ENCODE measurements around the gene WNT8A. TPM values are rescaled to one million over a fixed set of nuclear protein-coding genes. Genes with fewer than 3 reads are reported as not detected.
A peak's percentile ranks its signal among the peaks of the same experiment; 100 is the strongest.
"Not testable (repeated sequence)": the region's sequence is repeated elsewhere in the genome, so short reads cannot be mapped to it uniquely, and the experiment has no call there.

WNT8A gene
- not detected for total RNA-seq

GRCh38 chr5:138083702-138084101 is at the start of gene WNT8A:
TSS of gene WNT8A (plus strand) at chr5:138084033. CDS start at chr5:138084128, 95 bp downstream.
- peaks cover 14% of the 10 kb centered on the region for H3K4me1 Mint-ChIP-seq (ENCODE audit: low read depth)
- intact Hi-C loops (cut with micrococcal nuclease), result no loop called here
- DNase-seq, result no peak
- CTCF ChIA-PET, result interaction anchor here (0.6 kb wide), 1 partner anchor 31 kb away, joined by 4 read pairs; no protein-coding TSS in a partner anchor
- no peaks in the 10 kb centered on the region for H3K36me3 Mint-ChIP-seq (ENCODE audit: low read depth)
- no peaks in the 10 kb centered on the region for H3K9me3 Mint-ChIP-seq
- no peak within 1 kb of the TSS for H3K27ac Mint-ChIP-seq
- no peak within 1 kb of the TSS for H3K4me3 Mint-ChIP-seq
- H3K27me3 Mint-ChIP-seq (ENCODE audit: low read depth), result no peaks in the 10 kb centered on the region

DNA sequence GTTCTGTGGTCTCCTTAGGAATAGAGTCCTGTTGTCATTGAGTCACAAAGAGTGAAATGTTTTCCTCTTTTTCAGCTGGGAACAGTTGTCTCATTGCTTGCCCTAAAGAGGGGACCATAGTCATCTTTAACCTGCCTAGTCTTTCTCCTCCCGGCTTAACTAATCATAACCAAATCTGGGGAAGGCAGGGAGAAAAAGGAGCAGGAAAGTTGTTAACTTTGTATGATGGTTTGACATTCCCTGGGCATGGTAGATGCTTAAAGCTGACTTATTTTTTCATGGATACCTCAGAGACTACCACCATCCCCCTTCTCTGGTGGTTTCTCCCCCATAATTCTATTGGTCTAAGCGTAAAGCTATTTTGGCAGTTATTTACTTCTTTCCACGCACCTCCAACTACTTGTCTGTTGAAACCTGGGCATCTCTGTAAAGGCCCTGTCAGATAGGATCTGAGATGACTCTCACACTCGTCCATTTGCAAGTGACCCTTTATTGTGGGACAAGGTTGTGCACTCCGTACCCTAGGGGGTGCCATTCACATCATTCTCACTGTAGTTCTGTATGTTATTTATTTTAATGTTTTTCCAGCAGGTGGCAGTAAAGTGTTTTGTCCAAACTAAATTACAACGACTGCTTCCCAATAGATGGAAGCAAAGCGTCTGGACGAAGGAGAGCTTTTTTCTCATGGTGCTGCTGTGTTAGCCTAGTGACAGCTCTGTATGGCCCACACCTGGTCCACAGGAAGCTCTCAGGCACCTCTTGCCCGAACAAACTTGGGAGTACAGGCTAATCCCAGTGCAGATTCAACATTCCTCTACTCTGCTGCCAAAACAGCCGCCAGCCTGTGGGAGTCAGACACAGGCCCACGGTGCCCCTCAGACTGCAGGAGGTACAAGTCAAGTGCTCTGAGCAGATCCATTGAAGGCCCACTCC is 48.0 kb upstream of the WNT8A start:
- Mint-ChIP-seq H3K4me3 (no peak overlapping the region), H3K27ac (no peak overlapping the region), H3K4me1 (ENCODE audit: low read depth) (peaks cover 31% of the 10 kb centered on the region), H3K27me3 (ENCODE audit: low read depth) (no peaks in the 10 kb centered on the region), H3K9me3 (no peaks in the 10 kb centered on the region), H3K36me3 (ENCODE audit: low read depth) (peaks cover 5% of the 10 kb centered on the region)
- peak; percentile 76 for DNase-seq
- intact Hi-C loops (cut with micrococcal nuclease), result loop anchor here (1.0 kb wide), 4 partner anchors 32 to 257 kb away; partner anchors contain the start of gene BRD8
- CTCF ChIA-PET, result interaction anchor here (0.6 to 7.9 kb wide), 33 partner anchors 9 to 381 kb away, joined by 3 to 243 read pairs (median 4); partner anchors contain the start of genes BRD8, KIF20A and PKD2L2

GRCh38 chr5:138037271-138037670 is 46.6 kb upstream of the WNT8A start:
- Mint-ChIP-seq H3K36me3 (ENCODE audit: low read depth) (peaks cover 2% of the 10 kb centered on the region), H3K27ac (no peak overlapping the region), H3K4me1 (ENCODE audit: low read depth) (peaks cover 17% of the 10 kb centered on the region), H3K27me3 (ENCODE audit: low read depth) (no peaks in the 10 kb centered on the region), H3K9me3 (no peaks in the 10 kb centered on the region), H3K4me3 (no peak overlapping the region)
- intact Hi-C loops (cut with micrococcal nuclease), result no loop called here
- CTCF ChIA-PET, result interaction anchor here (1.2 to 7.9 kb wide), 10 partner anchors 7 to 258 kb away, joined by 3 to 243 read pairs (median 11); partner anchors contain the start of gene PKD2L2
- DNase-seq, result no peak

- H3K4me1 Mint-ChIP-seq (ENCODE audit: low read depth), result peaks cover 17% of the 10 kb centered on the region
- H3K36me3 Mint-ChIP-seq (ENCODE audit: low read depth), result no peaks in the 10 kb centered on the region
- intact Hi-C loops (cut with micrococcal nuclease), result no loop called here
- CTCF ChIA-PET, result interaction anchor here (0.6 to 7.9 kb wide), 9 partner anchors 16 to 397 kb away, joined by 3 to 243 read pairs (median 11); no protein-coding TSS in a partner anchor
- no peak overlapping the region for H3K4me3 Mint-ChIP-seq
- DNase-seq, result no peak
- H3K27me3 Mint-ChIP-seq (ENCODE audit: low read depth), result no peaks in the 10 kb centered on the region
- no peaks in the 10 kb centered on the region for H3K9me3 Mint-ChIP-seq
- H3K27ac Mint-ChIP-seq, result no peak overlapping the region
Measured at GRCh38 chr5:138037907-138038633, 45.8 kb upstream of the WNT8A start.

- CTCF ChIA-PET, result interaction anchor here (0.6 to 7.9 kb wide), 9 partner anchors 15 to 398 kb away, joined by 3 to 243 read pairs (median 4); no protein-coding TSS in a partner anchor
- H3K9me3 Mint-ChIP-seq, result no peaks in the 10 kb centered on the region
- H3K27me3 Mint-ChIP-seq (ENCODE audit: low read depth), result no peaks in the 10 kb centered on the region
Measured at GRCh38 chr5:138038826-138039225, 45.0 kb upstream of the WNT8A start.

GRCh38 chr5:138045283-138045682 is 38.5 kb upstream of the WNT8A start:
- DNase-seq; H3K4me1 Mint-ChIP-seq (ENCODE audit: low read depth); H3K27ac Mint-ChIP-seq; H3K27me3 Mint-ChIP-seq (ENCODE audit: low read depth); H3K9me3 Mint-ChIP-seq; intact Hi-C loops (cut with micrococcal nuclease); H3K36me3 Mint-ChIP-seq (ENCODE audit: low read depth); H3K4me3 Mint-ChIP-seq: not testable (repeated sequence)
- CTCF ChIA-PET, result interaction anchor here (2.2 kb wide), 1 partner anchor 9 kb away, joined by 11 read pairs; no protein-coding TSS in a partner anchor

More at GRCh38 chr5:138038826-138039225, 45.0 kb upstream of the WNT8A start:
- H3K27ac Mint-ChIP-seq, result no peak overlapping the region
- peaks cover 13% of the 10 kb centered on the region for H3K4me1 Mint-ChIP-seq (ENCODE audit: low read depth)
- intact Hi-C loops (cut with micrococcal nuclease), result no loop called here
- H3K36me3 Mint-ChIP-seq (ENCODE audit: low read depth), result no peaks in the 10 kb centered on the region
- H3K4me3 Mint-ChIP-seq, result no peak overlapping the region
- DNase-seq, result no peak

DNA sequence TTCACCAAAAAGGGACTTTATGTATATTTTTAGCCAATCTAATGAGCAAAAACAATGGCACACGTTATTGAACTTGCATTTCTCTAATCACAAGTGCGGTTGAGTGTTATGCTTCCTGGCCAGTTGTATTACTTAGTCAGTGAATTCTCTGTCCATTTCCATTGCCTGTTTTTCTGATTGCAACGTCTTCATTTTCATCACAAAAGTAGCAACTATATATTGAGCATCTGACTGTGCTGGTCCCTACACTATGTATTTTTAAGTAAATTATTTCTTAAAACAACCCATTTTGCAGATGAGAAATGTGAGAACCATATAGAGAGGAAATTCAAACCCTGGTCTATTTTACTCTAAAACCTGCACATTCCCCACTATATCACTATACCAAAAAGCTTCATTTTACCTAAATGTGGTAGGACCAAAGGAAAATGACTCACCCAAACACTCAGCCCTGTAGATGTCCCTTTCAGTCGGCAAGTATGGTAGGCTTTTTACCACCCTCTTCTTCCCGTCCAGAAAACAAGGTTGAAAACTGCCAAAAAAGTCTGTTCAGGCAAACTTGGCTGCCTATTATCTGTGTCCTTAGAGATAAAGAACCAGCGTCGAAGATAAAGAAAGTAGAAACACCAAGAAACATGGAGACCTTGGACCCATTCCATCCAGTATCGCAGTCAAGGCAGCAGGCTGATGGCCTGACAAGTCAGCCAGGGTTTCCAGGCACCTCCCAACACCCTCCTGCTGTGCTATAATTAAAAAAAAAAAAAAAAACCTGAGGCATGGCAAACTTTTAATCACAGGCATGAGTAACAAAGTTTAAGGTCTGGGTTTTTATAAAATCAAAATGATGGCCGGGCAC is 32.2 kb upstream of the WNT8A start:
- DNase-seq, result no peak
- intact Hi-C loops (cut with micrococcal nuclease), result no loop called here
- CTCF ChIA-PET, result no interaction called here
- Mint-ChIP-seq H3K27ac (no peak overlapping the region), H3K36me3 (ENCODE audit: low read depth) (no peaks in the 10 kb centered on the region), H3K9me3 (no peaks in the 10 kb centered on the region), H3K4me3 (no peak overlapping the region), H3K4me1 (ENCODE audit: low read depth) (peaks cover 8% of the 10 kb centered on the region), H3K27me3 (ENCODE audit: low read depth) (no peaks in the 10 kb centered on the region)

GRCh38 chr5:138052718-138053117 is 31.1 kb upstream of the WNT8A start:
- H3K4me3 Mint-ChIP-seq; H3K27ac Mint-ChIP-seq; H3K4me1 Mint-ChIP-seq (ENCODE audit: low read depth); H3K9me3 Mint-ChIP-seq; DNase-seq; intact Hi-C loops (cut with micrococcal nuclease); H3K27me3 Mint-ChIP-seq (ENCODE audit: low read depth); H3K36me3 Mint-ChIP-seq (ENCODE audit: low read depth): not testable (repeated sequence)
- CTCF ChIA-PET, result interaction anchor here (1.4 kb wide), 1 partner anchor 15 kb away, joined by 4 read pairs; no protein-coding TSS in a partner anchor

- CTCF ChIA-PET, result interaction anchor here (0.7 to 1.4 kb wide), 3 partner anchors 14 to 16 kb away, joined by 4 read pairs; no protein-coding TSS in a partner anchor
- H3K4me1 Mint-ChIP-seq (ENCODE audit: low read depth), result peaks cover 8% of the 10 kb centered on the region
- intact Hi-C loops (cut with micrococcal nuclease), result no loop called here
- no peaks in the 10 kb centered on the region for H3K9me3 Mint-ChIP-seq
- no peak overlapping the region for H3K27ac Mint-ChIP-seq
- DNase-seq, result no peak
- no peak overlapping the region for H3K4me3 Mint-ChIP-seq
- no peaks in the 10 kb centered on the region for H3K36me3 Mint-ChIP-seq (ENCODE audit: low read depth)
- no peaks in the 10 kb centered on the region for H3K27me3 Mint-ChIP-seq (ENCODE audit: low read depth)
Measured at GRCh38 chr5:138053554-138053953, 30.3 kb upstream of the WNT8A start.

DNA sequence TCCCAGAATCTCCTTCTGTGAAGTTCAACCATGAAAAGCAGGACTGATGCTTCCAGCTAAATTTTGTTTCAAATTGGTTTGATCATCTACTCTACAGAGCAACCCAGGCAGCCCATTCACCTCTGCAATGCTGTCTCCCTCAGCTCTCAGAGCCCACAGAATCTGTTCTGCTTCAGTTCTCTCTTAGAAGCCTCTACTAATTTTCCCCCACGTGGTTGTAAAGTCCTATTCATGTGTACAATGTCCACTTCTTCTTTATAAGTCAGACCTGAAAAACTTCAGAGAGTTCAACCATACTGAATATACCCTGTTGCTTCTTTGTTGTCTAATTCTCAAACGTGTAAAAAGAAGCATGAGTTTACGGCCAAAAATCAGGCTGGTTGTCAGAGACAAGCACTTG is 29.6 kb upstream of the WNT8A start:
- Mint-ChIP-seq H3K4me1 (ENCODE audit: low read depth) (peaks cover 8% of the 10 kb centered on the region), H3K27me3 (ENCODE audit: low read depth) (no peaks in the 10 kb centered on the region), H3K4me3 (no peak overlapping the region), H3K9me3 (no peaks in the 10 kb centered on the region), H3K36me3 (ENCODE audit: low read depth) (no peaks in the 10 kb centered on the region), H3K27ac (no peak overlapping the region)
- CTCF ChIA-PET, result interaction anchor here (1.0 to 2.8 kb wide), 3 partner anchors 15 to 18 kb away, joined by 4 to 16 read pairs (median 4); no protein-coding TSS in a partner anchor
- intact Hi-C loops (cut with micrococcal nuclease), result no loop called here
- DNase-seq, result no peak

DNA sequence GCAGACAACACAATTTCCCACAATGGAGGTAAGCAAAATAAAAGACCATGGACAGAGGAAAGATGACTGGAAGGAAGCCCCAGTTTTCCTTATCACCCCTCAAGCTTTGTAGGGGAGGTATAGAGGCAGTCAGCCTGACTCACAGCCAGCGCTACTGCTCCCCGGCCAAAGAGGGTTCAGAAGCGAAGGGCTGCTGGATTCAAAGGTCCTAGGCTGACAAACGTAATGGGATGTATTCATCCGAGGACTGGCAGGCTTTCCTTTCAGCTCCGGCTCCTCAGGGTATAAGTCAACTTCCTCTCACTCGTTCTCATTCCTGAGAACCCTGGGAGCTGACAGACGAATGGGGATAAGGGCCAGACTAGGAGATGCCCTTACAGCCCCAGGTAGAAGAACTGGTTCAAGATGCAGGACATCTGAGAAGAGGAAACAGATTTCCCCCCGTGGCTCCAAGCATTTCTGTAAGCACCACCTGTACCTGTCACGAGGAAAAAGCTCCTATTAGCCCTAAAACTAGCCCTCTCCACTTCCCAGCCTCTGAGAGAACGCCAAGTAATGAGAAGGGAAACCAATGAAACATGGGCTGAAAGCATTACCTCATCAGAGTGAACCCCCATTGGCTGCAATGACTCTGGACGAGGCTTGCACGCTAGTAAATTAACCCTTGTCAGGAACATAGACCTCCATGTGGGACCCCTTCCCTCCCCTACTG is 28.8 kb upstream of the WNT8A start:
- no peaks in the 10 kb centered on the region for H3K36me3 Mint-ChIP-seq (ENCODE audit: low read depth)
- no peak overlapping the region for H3K27ac Mint-ChIP-seq
- H3K4me1 Mint-ChIP-seq (ENCODE audit: low read depth), result peaks cover 8% of the 10 kb centered on the region
- H3K9me3 Mint-ChIP-seq, result no peaks in the 10 kb centered on the region
- intact Hi-C loops (cut with micrococcal nuclease), result no loop called here
- CTCF ChIA-PET, result interaction anchor here (1.0 to 2.8 kb wide), 3 partner anchors 14 to 19 kb away, joined by 4 to 16 read pairs (median 13); no protein-coding TSS in a partner anchor
- no peaks in the 10 kb centered on the region for H3K27me3 Mint-ChIP-seq (ENCODE audit: low read depth)
- H3K4me3 Mint-ChIP-seq, result no peak overlapping the region
- no peak for DNase-seq
